ENCODE data around the gene SPATS2L. TPM values are rescaled to one million over a fixed set of nuclear protein-coding genes. Genes with fewer than 3 reads are reported as not detected.
A peak's percentile ranks its signal among the peaks of the same experiment; 100 is the strongest.

Gene SPATS2L
- total RNA-seq, 2 donors from 2014 or later, result 77.4 to 88.7 TPM

GRCh38 chr2:200275295-200276013 is 31.0 kb upstream of the SPATS2L start:
- H3K4me1 ChIP-seq (replicated peaks), result no peaks in the 10 kb centered on the region
- H3K36me3 ChIP-seq, result no peaks in the 10 kb centered on the region
- H3K27ac ChIP-seq, result no peak overlapping the region
- TF ChIP-seq POLR2A (IDR thresholded peaks at IDR 0.05), result no peak
- TF ChIP-seq CTCF (IDR thresholded peaks at IDR 0.05), result no peak
- no peak for TF ChIP-seq POLR2AphosphoS5 (IDR thresholded peaks at IDR 0.05)
- no peaks in the 10 kb centered on the region for H3K27me3 ChIP-seq (replicated peaks; ENCODE audit: insufficient read depth)
- H3K9me3 ChIP-seq, result no peaks in the 10 kb centered on the region
- no peak for DNase-seq (ENCODE audit: low spot score)
- no peak overlapping the region for H3K4me3 ChIP-seq
- WGBS, result 81% methylated on average over 5 of the region's 5 CpGs
- intact Hi-C loops (cut with DNase I), result no loop called here

DNA sequence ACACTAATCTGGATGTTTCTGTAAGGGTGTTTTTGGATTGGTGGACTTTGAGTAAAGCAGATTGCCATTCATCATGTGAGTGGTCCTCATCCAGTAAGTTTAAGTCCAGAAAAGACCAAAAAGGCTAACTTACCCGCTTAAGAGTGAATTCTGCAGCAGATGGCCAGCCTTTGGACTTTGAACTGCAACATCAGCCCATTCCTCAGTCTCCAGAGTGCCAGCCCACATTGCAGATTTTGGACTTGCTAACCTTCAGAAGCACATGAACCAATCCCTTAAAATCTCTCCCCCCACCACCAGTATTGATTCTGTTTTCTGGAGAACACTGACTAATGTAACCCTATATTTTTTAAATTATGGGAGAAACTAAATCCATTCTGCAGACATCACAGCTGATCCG is 30.0 kb upstream of the SPATS2L start:
- DNase-seq (ENCODE audit: low spot score), result no peak
- 96% methylated on average over 2 of the region's 2 CpGs for WGBS
- Histone ChIP-seq H3K36me3 (no peaks in the 10 kb centered on the region), H3K4me1 (replicated peaks) (no peaks in the 10 kb centered on the region), H3K9me3 (no peaks in the 10 kb centered on the region), H3K27ac (no peak overlapping the region), H3K27me3 (replicated peaks; ENCODE audit: insufficient read depth) (no peaks in the 10 kb centered on the region), H3K4me3 (no peak overlapping the region)
- intact Hi-C loops (cut with DNase I), result no loop called here
- TF ChIP-seq POLR2A (IDR thresholded peaks at IDR 0.05) (no peak), CTCF (IDR thresholded peaks at IDR 0.05) (no peak), POLR2AphosphoS5 (IDR thresholded peaks at IDR 0.05) (no peak)

- 54% methylated on average over 6 of the region's 6 CpGs for WGBS
- H3K4me1 ChIP-seq (replicated peaks), result no peaks in the 10 kb centered on the region
- no peak for TF ChIP-seq POLR2A (IDR thresholded peaks at IDR 0.05)
- no peak for TF ChIP-seq CTCF (IDR thresholded peaks at IDR 0.05)
- TF ChIP-seq POLR2AphosphoS5 (IDR thresholded peaks at IDR 0.05), result no peak
- no peaks in the 10 kb centered on the region for H3K36me3 ChIP-seq
- peak overlapping the region in 1 of 2 donors; percentile 46 for H3K27ac ChIP-seq
- intact Hi-C loops (cut with DNase I), result no loop called here
- peak; percentile 20 for DNase-seq (ENCODE audit: low spot score)
- H3K4me3 ChIP-seq, result no peak overlapping the region
- no peaks in the 10 kb centered on the region for H3K27me3 ChIP-seq (replicated peaks; ENCODE audit: insufficient read depth)
- no peaks in the 10 kb centered on the region for H3K9me3 ChIP-seq
Observed at GRCh38 chr2:200278694-200279316, 27.7 kb upstream of the SPATS2L start.

DNA sequence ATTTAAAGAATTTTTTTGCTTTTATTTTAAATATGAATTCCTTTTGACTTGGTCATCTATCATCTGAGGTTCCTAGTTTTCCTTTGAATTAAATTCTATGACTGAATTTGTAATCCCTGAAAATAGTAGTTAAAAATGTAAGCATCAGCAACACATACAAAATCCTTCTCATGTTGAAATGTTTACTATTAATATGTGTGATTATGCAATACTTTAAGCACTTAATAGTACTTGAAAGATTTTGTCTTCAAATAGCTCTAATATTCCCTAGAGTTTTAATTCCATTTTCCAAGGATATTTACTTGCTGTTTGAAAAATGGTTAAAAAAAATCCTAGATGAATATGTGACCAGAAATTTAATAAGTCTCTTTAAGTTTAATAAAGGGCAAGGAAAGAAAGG is 26.6 kb upstream of the SPATS2L start:
- no peaks in the 10 kb centered on the region for H3K4me1 ChIP-seq (replicated peaks)
- H3K27me3 ChIP-seq (replicated peaks; ENCODE audit: insufficient read depth), result no peaks in the 10 kb centered on the region
- TF ChIP-seq POLR2AphosphoS5 (IDR thresholded peaks at IDR 0.05) (no peak), CTCF (IDR thresholded peaks at IDR 0.05) (no peak), POLR2A (IDR thresholded peaks at IDR 0.05) (no peak)
- no peaks in the 10 kb centered on the region for H3K36me3 ChIP-seq
- H3K9me3 ChIP-seq, result no peaks in the 10 kb centered on the region
- no peak overlapping the region for H3K4me3 ChIP-seq
- DNase-seq (ENCODE audit: low spot score), result no peak
- intact Hi-C loops (cut with DNase I), result loop anchor here (10.0 kb wide), 1 partner anchor 225 kb away; no protein-coding TSS in a partner anchor
- H3K27ac ChIP-seq, result no peak overlapping the region

GRCh38 chr2:200286578-200286977 is 19.9 kb upstream of the SPATS2L start:
- Histone ChIP-seq H3K27me3 (replicated peaks; ENCODE audit: insufficient read depth) (no peaks in the 10 kb centered on the region), H3K36me3 (no peaks in the 10 kb centered on the region), H3K9me3 (no peaks in the 10 kb centered on the region), H3K27ac (no peak overlapping the region), H3K4me1 (replicated peaks) (no peaks in the 10 kb centered on the region), H3K4me3 (no peak overlapping the region)
- 96% methylated on average over 1 of the region's 1 CpG for WGBS
- no peak for DNase-seq (ENCODE audit: low spot score)
- no peak for TF ChIP-seq CTCF (IDR thresholded peaks at IDR 0.05)
- no peak for TF ChIP-seq POLR2A (IDR thresholded peaks at IDR 0.05)
- TF ChIP-seq POLR2AphosphoS5 (IDR thresholded peaks at IDR 0.05), result no peak
- intact Hi-C loops (cut with DNase I), result loop anchor here (10.0 kb wide), 1 partner anchor 232 kb away; no protein-coding TSS in a partner anchor

All from prostate gland (tissue), 2 donors.